K562 (cell line): ENCODE measurements around the gene KNCN. TPM values are rescaled to one million over a fixed set of nuclear protein-coding genes. Genes with fewer than 3 reads are reported as not detected.

Source experiments
- CLOCK ChIP-seq: fragments of 250-450 bp; sonication (Bioruptor Pico); IDR thresholded peaks from 2 replicates; pipeline ENCODE4 v1.4.0; 2020; ENCODE audit warnings: mild to moderate bottlenecking, moderate library complexity, borderline replicate concordance
- DMBX1 ChIP-seq: fragments of 250-450 bp; sonication (Bioruptor Pico); IDR thresholded peaks from 2 replicates; pipeline ENCODE4 v1.8.0; 2022; ENCODE audit warnings: inconsistent platforms, mild to moderate bottlenecking, moderate library complexity, borderline replicate concordance
- JUN ChIP-seq, 2 experiments: sonication (generic) in 1 of 2; formaldehyde crosslinking in 1 of 2; IDR thresholded peaks; 2 replicates each; pipeline versions ENCODE4 v1.6.1 to v1.8.0; 2012 to 2022; ENCODE audit warnings: borderline replicate concordance in 2 of 2, mild to moderate bottlenecking in 2 of 2, improper control_type of control experiment in 1 of 2, low read depth in 1 of 2, low read length in 1 of 2, missing genetic modification reagents in 1 of 2
- MLLT1 ChIP-seq, 2 experiments: fragments of 450-650 bp; IDR thresholded peaks; 2 replicates each; pipeline ENCODE4 v1.6.1; 2016
- MTF1 ChIP-seq: fragments of 250-450 bp; sonication (Bioruptor Pico); IDR thresholded peaks from 2 replicates; pipeline ENCODE4 v1.9.0; 2021; ENCODE audit warnings: moderate library complexity, mild to moderate bottlenecking, inconsistent platforms, borderline replicate concordance
- SPI1 ChIP-seq: IDR thresholded peaks from 2 replicates; pipeline ENCODE4 v1.6.1; 2011; ENCODE audit warnings: low read depth, low read length, control low read depth, borderline replicate concordance
- TCFL5 ChIP-seq: fragments of 250-450 bp; sonication (Bioruptor Pico); conservative IDR thresholded peaks from 2 replicates; pipeline ENCODE4 v1.6.1; 2021; ENCODE audit warnings: mild to moderate bottlenecking, moderate library complexity, matching md5 sums
- ZFP1 ChIP-seq: fragments of 450-650 bp; formaldehyde crosslinking; IDR thresholded peaks from 2 replicates; pipeline ENCODE4 v1.4.0; 2020; ENCODE audit warnings: mild to moderate bottlenecking, mixed read lengths
- ZFP36 ChIP-seq: fragments of 150-350 bp; IDR thresholded peaks from 2 replicates; pipeline ENCODE4 v1.6.1; 2018; ENCODE audit warnings: low read length, low read depth; ENCODE audit not compliant: partially characterized antibody
- ZKSCAN8 ChIP-seq: fragments of 200-800 bp; sonication (Bioruptor generic); IDR thresholded peaks from 2 replicates; pipeline ENCODE4 v1.6.1; 2016; ENCODE audit warnings: missing genetic modification characterization, missing compliant biosample characterization
- ZNF165 ChIP-seq: fragments of 250-450 bp; sonication (Bioruptor Pico); IDR thresholded peaks from 2 replicates; pipeline ENCODE4 v1.4.0; 2020; ENCODE audit warnings: borderline replicate concordance
- polyA plus RNA-seq, 8 experiments: library from polyadenylated mRNA; depleted of rRNA in 4 of 8; stranded (reverse) in 5 of 8; unstranded in 3 of 8; fragments of >200 nt; fragmentation: Nextera tagmentation in 2 of 8; fragmentation: Illumina TruSeq in 1 of 8; extraction: Ambion mirVana in 2 of 8; extraction: Trizol in 1 of 8; gene quantifications; 2 replicates each; pipeline versions ENCODE4 v1.2.1 to v1.2.3, GENCODE V29; 2011 to 2014; ENCODE audit warnings: inconsistent platforms in 1 of 8, missing spikeins in 1 of 8
- total RNA-seq, 7 experiments: library from RNA; depleted of rRNA in 6 of 7; stranded (reverse); fragments of >200 nt in 6 of 7; fragmentation: Illumina TruSeq in 2 of 7; extraction: Trizol in 2 of 7; gene quantifications; 2 replicates each; pipeline versions ENCODE4 v1.2.1 to v1.2.3, GENCODE V29; 2011 to 2021; ENCODE audit warnings: low replicate concordance in 1 of 7
- TF ChIP-seq, protein P1 (sequence below): fragments of 450-650 bp; IDR thresholded peaks from 2 replicates; pipeline ENCODE4 v1.6.1; 2017; ENCODE audit warnings: antibody characterized with exemption, mild to moderate bottlenecking

Gene KNCN
- total and polyA plus RNA-seq, 9 of the 15 experiments (the other 6 are each of a cell fraction or from before 2014, with no cell fraction given), result not detected

GRCh38 chr1:46546210-46546609, 5.2 kb downstream of the KNCN start (continued):
- TF ChIP-seq MLLT1 (IDR thresholded peaks at IDR 0.05), result no peak
- peak; percentile 38; the same call in 1 of the 2 replicates for TF ChIP-seq MTF1 (CRISPR knock-in tag)
- 0 out of 2 replicates have a peak, but pooled peaks have one; percentile 2 for TF ChIP-seq JUN (IDR thresholded peaks at IDR 0.05; ENCODE audit: borderline replicate concordance, low read depth, low read length)
- no peak for TF ChIP-seq JUN (CRISPR knock-in tag; IDR thresholded peaks at IDR 0.05; ENCODE audit: borderline replicate concordance)
- 0 out of 2 replicates have a peak, but pooled peaks have one; percentile 55 for TF ChIP-seq ZNF165 (CRISPR knock-in tag)
- 0 out of 2 replicates have a peak, but pooled peaks have one; percentile 67 for TF ChIP-seq DMBX1 (CRISPR knock-in tag)
- TF ChIP-seq, protein P1, sequence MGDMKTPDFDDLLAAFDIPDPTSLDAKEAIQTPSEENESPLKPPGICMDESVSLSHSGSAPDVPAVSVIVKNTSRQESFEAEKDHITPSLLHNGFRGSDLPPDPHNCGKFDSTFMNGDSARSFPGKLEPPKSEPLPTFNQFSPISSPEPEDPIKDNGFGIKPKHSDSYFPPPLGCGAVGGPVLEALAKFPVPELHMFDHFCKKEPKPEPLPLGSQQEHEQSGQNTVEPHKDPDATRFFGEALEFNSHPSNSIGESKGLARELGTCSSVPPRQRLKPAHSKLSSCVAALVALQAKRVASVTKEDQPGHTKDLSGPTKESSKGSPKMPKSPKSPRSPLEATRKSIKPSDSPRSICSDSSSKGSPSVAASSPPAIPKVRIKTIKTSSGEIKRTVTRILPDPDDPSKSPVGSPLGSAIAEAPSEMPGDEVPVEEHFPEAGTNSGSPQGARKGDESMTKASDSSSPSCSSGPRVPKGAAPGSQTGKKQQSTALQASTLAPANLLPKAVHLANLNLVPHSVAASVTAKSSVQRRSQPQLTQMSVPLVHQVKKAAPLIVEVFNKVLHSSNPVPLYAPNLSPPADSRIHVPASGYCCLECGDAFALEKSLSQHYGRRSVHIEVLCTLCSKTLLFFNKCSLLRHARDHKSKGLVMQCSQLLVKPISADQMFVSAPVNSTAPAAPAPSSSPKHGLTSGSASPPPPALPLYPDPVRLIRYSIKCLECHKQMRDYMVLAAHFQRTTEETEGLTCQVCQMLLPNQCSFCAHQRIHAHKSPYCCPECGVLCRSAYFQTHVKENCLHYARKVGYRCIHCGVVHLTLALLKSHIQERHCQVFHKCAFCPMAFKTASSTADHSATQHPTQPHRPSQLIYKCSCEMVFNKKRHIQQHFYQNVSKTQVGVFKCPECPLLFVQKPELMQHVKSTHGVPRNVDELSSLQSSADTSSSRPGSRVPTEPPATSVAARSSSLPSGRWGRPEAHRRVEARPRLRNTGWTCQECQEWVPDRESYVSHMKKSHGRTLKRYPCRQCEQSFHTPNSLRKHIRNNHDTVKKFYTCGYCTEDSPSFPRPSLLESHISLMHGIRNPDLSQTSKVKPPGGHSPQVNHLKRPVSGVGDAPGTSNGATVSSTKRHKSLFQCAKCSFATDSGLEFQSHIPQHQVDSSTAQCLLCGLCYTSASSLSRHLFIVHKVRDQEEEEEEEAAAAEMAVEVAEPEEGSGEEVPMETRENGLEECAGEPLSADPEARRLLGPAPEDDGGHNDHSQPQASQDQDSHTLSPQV, result 0 out of 2 replicates have a peak, but pooled peaks have one; percentile 17
- 0 out of 2 replicates have a peak, but pooled peaks have one; percentile 9 for TF ChIP-seq CLOCK (CRISPR knock-in tag)
- TF ChIP-seq TCFL5, result no peak
- TF ChIP-seq SPI1, result peak; percentile 82
- peak; percentile 91 for TF ChIP-seq ZFP36
- 0 out of 2 replicates have a peak, but pooled peaks have one; percentile 27 for TF ChIP-seq ZKSCAN8 (CRISPR knock-in tag)
- 0 out of 2 replicates have a peak, but pooled peaks have one; percentile 31 for TF ChIP-seq ZFP1 (CRISPR knock-in tag)
